Measurements from ENCODE around the gene RELL1.

Gene RELL1

DNA sequence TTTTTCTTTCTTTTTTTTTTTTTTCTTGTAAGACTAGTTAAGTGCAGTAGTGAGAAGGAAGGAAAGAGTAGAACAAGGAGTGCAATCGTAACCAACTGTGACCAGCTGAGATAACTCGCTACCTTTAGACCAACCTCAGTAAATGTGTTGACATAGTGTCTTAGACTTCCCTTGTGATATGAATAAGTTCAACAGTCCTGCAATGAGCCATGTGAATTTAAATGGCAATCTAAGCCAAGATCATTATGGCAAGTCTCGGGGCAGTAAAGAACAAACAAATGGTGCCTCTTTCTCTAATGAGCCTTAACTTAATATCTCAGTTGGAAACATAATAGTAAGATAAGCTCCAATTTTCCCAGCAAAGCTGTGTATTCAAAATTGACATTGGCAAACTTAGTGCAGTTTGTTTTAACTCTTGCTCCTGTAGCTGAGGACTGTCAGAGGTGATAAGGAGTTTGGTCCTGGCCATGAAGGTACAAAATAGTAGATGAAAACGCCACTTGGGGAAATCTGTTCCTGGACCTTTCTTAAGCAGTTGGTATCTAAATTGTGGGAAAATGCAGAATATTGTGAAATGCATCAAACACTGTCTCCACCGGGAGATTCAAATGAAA, 13.8 kb upstream of the RELL1 start:
- H3K9me3 ChIP-seq (ENCODE audit: control insufficient read depth, insufficient read depth, low read length), result no peaks in the 10 kb centered on the region
- no peaks in the 10 kb centered on the region for H3K36me3 ChIP-seq (ENCODE audit: control insufficient read depth, low read length)
- no peaks in the 10 kb centered on the region for H3K79me2 ChIP-seq (ENCODE audit: control insufficient read depth, low read length)
- no peak for TF ChIP-seq EZH2phosphoT487 (IDR thresholded peaks at IDR 0.05; ENCODE audit: borderline replicate concordance, low read length)
- TF ChIP-seq, protein P1, sequence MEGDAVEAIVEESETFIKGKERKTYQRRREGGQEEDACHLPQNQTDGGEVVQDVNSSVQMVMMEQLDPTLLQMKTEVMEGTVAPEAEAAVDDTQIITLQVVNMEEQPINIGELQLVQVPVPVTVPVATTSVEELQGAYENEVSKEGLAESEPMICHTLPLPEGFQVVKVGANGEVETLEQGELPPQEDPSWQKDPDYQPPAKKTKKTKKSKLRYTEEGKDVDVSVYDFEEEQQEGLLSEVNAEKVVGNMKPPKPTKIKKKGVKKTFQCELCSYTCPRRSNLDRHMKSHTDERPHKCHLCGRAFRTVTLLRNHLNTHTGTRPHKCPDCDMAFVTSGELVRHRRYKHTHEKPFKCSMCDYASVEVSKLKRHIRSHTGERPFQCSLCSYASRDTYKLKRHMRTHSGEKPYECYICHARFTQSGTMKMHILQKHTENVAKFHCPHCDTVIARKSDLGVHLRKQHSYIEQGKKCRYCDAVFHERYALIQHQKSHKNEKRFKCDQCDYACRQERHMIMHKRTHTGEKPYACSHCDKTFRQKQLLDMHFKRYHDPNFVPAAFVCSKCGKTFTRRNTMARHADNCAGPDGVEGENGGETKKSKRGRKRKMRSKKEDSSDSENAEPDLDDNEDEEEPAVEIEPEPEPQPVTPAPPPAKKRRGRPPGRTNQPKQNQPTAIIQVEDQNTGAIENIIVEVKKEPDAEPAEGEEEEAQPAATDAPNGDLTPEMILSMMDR (IDR thresholded peaks at IDR 0.05; ENCODE audit: low read depth, low read length, poor library complexity, severe bottlenecking), result no peak
- no peaks in the 10 kb centered on the region for H3K4me1 ChIP-seq (ENCODE audit: control insufficient read depth, low read length)
- H3K4me3 ChIP-seq (ENCODE audit: low read length), result no peak overlapping the region
- no peak overlapping the region for H3K4me2 ChIP-seq (ENCODE audit: low read length)
- H4K20me1 ChIP-seq (ENCODE audit: control insufficient read depth, insufficient read depth, low read depth, low read length), result no peaks in the 10 kb centered on the region; the same call in 1 of the 2 replicates
- H3F3A ChIP-seq (ENCODE audit: control insufficient read depth, insufficient read depth), result no peaks in the 10 kb centered on the region
- H3K27me3 ChIP-seq (ENCODE audit: control insufficient read depth, low read length), result peaks cover 11% of the 10 kb centered on the region; the same call in 1 of the 2 replicates
- no peaks in the 10 kb centered on the region for H3K9me2 ChIP-seq (replicated peaks; ENCODE audit: control insufficient read depth, low read length)
- no peak overlapping the region for H3K27ac ChIP-seq (ENCODE audit: low read depth, low read length)

DNA sequence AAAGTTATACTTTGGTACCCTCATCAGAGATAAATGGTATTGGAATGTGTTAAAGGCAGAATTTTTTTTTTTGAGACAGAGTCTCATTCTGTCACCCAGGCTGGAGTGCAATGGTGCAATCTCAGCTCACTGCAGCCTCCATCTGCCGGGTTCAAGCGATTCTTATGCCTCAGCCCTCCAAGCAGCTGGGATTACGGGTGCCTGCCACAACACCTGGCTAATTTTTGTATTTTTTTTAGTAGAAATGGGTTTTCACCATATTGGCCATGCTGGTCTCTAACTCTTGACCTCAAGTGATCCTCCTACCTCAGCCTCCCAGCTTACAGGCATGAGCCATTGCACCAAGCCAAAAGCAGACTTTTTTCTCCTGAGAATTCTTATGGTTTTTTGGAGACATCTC, 11.4 kb upstream of the RELL1 start:
- Histone ChIP-seq H3K4me3 (ENCODE audit: low read length) (no peak overlapping the region), H3K4me2 (ENCODE audit: low read length) (no peak overlapping the region), H4K20me1 (ENCODE audit: control insufficient read depth, insufficient read depth, low read depth, low read length) (no peaks in the 10 kb centered on the region; the same call in 1 of the 2 replicates), H3K36me3 (ENCODE audit: control insufficient read depth, low read length) (no peaks in the 10 kb centered on the region), H3K27ac (ENCODE audit: low read depth, low read length) (no peak overlapping the region), H3K27me3 (ENCODE audit: control insufficient read depth, low read length) (peaks cover 13% of the 10 kb centered on the region; the same call in 1 of the 2 replicates), H3F3A (ENCODE audit: control insufficient read depth, insufficient read depth) (no peaks in the 10 kb centered on the region), H3K9me2 (replicated peaks; ENCODE audit: control insufficient read depth, low read length) (no peaks in the 10 kb centered on the region), H3K79me2 (ENCODE audit: control insufficient read depth, low read length) (no peaks in the 10 kb centered on the region), H3K4me1 (ENCODE audit: control insufficient read depth, low read length) (no peaks in the 10 kb centered on the region), H3K9me3 (ENCODE audit: control insufficient read depth, insufficient read depth, low read length) (no peaks in the 10 kb centered on the region)
- TF ChIP-seq, protein P1 (IDR thresholded peaks at IDR 0.05; ENCODE audit: low read depth, low read length, poor library complexity, severe bottlenecking), result no peak
- no peak for TF ChIP-seq EZH2phosphoT487 (IDR thresholded peaks at IDR 0.05; ENCODE audit: borderline replicate concordance, low read length)

DNA sequence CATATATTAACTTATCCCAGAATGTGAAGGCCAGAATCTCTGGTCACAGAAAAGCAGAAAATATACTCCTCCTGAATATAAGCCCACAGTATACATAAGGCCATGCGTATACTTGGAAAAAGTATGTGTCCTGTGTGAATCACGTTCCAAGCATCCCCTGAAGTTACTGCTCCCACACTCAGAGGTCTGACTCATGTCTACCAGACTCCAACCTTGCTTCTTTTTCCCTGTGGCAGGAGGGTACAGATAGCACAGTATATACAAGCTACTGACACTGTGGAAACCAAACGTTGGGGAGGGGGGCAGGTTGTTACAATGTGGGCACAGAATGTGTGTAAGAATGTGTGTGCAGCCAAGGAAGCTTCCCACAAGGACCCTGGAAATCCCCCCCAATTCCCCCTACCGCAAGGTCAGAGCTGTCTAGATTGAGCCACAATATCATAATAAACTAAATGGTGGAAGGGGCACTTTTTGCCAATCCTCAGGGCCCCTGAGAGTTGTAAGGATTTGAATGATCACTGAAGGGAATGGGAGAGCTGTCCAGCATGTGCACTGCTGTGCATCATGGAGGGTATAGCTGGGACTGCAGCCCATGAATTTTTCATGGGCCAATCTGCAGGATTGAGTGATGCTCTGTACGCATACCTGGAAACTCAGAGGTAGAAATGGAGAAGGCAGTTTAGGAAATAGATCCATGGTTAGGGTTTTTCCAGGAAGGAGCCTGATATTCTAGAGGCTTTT, 7.4 kb upstream of the RELL1 start:
- H3F3A ChIP-seq (ENCODE audit: control insufficient read depth, insufficient read depth), result no peaks in the 10 kb centered on the region
- no peaks in the 10 kb centered on the region for H3K9me3 ChIP-seq (ENCODE audit: control insufficient read depth, insufficient read depth, low read length)
- no peak overlapping the region for H3K4me2 ChIP-seq (ENCODE audit: low read length)
- H3K79me2 ChIP-seq (ENCODE audit: control insufficient read depth, low read length), result no peaks in the 10 kb centered on the region
- H3K27ac ChIP-seq (ENCODE audit: low read depth, low read length), result no peak overlapping the region
- H3K4me3 ChIP-seq (ENCODE audit: low read length), result no peak overlapping the region
- peaks cover 7% of the 10 kb centered on the region; the same call in 1 of the 2 replicates for H3K27me3 ChIP-seq (ENCODE audit: control insufficient read depth, low read length)
- H3K36me3 ChIP-seq (ENCODE audit: control insufficient read depth, low read length), result no peaks in the 10 kb centered on the region
- no peaks in the 10 kb centered on the region for H3K9me2 ChIP-seq (replicated peaks; ENCODE audit: control insufficient read depth, low read length)
- TF ChIP-seq, protein P1 (IDR thresholded peaks at IDR 0.05; ENCODE audit: low read depth, low read length, poor library complexity, severe bottlenecking), result no peak
- no peak for TF ChIP-seq EZH2phosphoT487 (IDR thresholded peaks at IDR 0.05; ENCODE audit: borderline replicate concordance, low read length)
- H3K4me1 ChIP-seq (ENCODE audit: control insufficient read depth, low read length), result no peaks in the 10 kb centered on the region
- H4K20me1 ChIP-seq (ENCODE audit: control insufficient read depth, insufficient read depth, low read depth, low read length), result no peaks in the 10 kb centered on the region; the same call in 1 of the 2 replicates
